ENCODE results near the gene VPS13C. TPM values are rescaled to one million over a fixed set of nuclear protein-coding genes. Genes with fewer than 3 reads are reported as not detected.

VPS13C gene
- total RNA-seq, 1 donor: 117 TPM

- no peaks in the 10 kb centered on the region for H3K36me3 ChIP-seq (ENCODE audit: insufficient read depth, low read length)
Observed at GRCh38 chr15:61822511-61822910, 237.7 kb downstream of the VPS13C start.

GRCh38 chr15:61820951-61821350, 239.3 kb downstream of the VPS13C start:
- TF ChIP-seq CTCF (IDR thresholded peaks at IDR 0.05; ENCODE audit: extremely low read depth, low read depth, low read length): no peak
- Histone ChIP-seq H3K4me2 (ENCODE audit: insufficient read depth, low read length) (no peak overlapping the region), H2AFZ (ENCODE audit: low read length) (no peak overlapping the region), H3K4me3 (ENCODE audit: insufficient read depth, low read length) (no peak overlapping the region), H4K20me1 (ENCODE audit: insufficient read depth, low read length) (no peaks in the 10 kb centered on the region), H3K27ac (ENCODE audit: low read depth, low read length) (no peak overlapping the region), H3K79me2 (ENCODE audit: insufficient read depth, low read length) (no peaks in the 10 kb centered on the region), H3K4me1 (ENCODE audit: insufficient read depth, low read length) (no peaks in the 10 kb centered on the region), H3K36me3 (ENCODE audit: insufficient read depth, low read length) (no peaks in the 10 kb centered on the region), H3K27me3 (ENCODE audit: insufficient read depth, low read length) (peaks cover 9% of the 10 kb centered on the region), H3K9me3 (ENCODE audit: low read depth, low read length) (no peaks in the 10 kb centered on the region)
- no peak for DNase-seq (ENCODE audit: insufficient read length, low spot score, missing footprints)

More at GRCh38 chr15:61822511-61822910, 237.7 kb downstream of the VPS13C start:
- Histone ChIP-seq H3K27me3 (ENCODE audit: insufficient read depth, low read length) (peaks cover 9% of the 10 kb centered on the region), H2AFZ (ENCODE audit: low read length) (no peak overlapping the region), H3K4me2 (ENCODE audit: insufficient read depth, low read length) (no peak overlapping the region), H4K20me1 (ENCODE audit: insufficient read depth, low read length) (no peaks in the 10 kb centered on the region), H3K4me3 (ENCODE audit: insufficient read depth, low read length) (no peak overlapping the region), H3K27ac (ENCODE audit: low read depth, low read length) (no peak overlapping the region), H3K79me2 (ENCODE audit: insufficient read depth, low read length) (no peaks in the 10 kb centered on the region), H3K9me3 (ENCODE audit: low read depth, low read length) (no peaks in the 10 kb centered on the region), H3K4me1 (ENCODE audit: insufficient read depth, low read length) (no peaks in the 10 kb centered on the region)
- DNase-seq (ENCODE audit: insufficient read length, low spot score, missing footprints): no peak
- no peak for TF ChIP-seq CTCF (IDR thresholded peaks at IDR 0.05; ENCODE audit: extremely low read depth, low read depth, low read length)

GRCh38 chr15:61820212-61820611, 240.0 kb downstream of the VPS13C start:
- Histone ChIP-seq H3K4me2 (ENCODE audit: insufficient read depth, low read length) (no peak overlapping the region), H3K4me3 (ENCODE audit: insufficient read depth, low read length) (no peak overlapping the region), H3K79me2 (ENCODE audit: insufficient read depth, low read length) (no peaks in the 10 kb centered on the region), H3K27me3 (ENCODE audit: insufficient read depth, low read length) (peaks cover 12% of the 10 kb centered on the region), H4K20me1 (ENCODE audit: insufficient read depth, low read length) (no peaks in the 10 kb centered on the region), H3K36me3 (ENCODE audit: insufficient read depth, low read length) (no peaks in the 10 kb centered on the region), H3K4me1 (ENCODE audit: insufficient read depth, low read length) (no peaks in the 10 kb centered on the region), H3K9me3 (ENCODE audit: low read depth, low read length) (no peaks in the 10 kb centered on the region), H2AFZ (ENCODE audit: low read length) (no peak overlapping the region), H3K27ac (ENCODE audit: low read depth, low read length) (no peak overlapping the region)
- TF ChIP-seq CTCF (IDR thresholded peaks at IDR 0.05; ENCODE audit: extremely low read depth, low read depth, low read length): no peak
- no peak for DNase-seq (ENCODE audit: insufficient read length, low spot score, missing footprints)

- Histone ChIP-seq H3K27me3 (ENCODE audit: insufficient read depth, low read length) (peaks cover 14% of the 10 kb centered on the region), H3K4me3 (ENCODE audit: insufficient read depth, low read length) (no peak overlapping the region), H3K4me2 (ENCODE audit: insufficient read depth, low read length) (no peak overlapping the region), H2AFZ (ENCODE audit: low read length) (no peak overlapping the region), H3K27ac (ENCODE audit: low read depth, low read length) (no peak overlapping the region), H3K9me3 (ENCODE audit: low read depth, low read length) (no peaks in the 10 kb centered on the region), H3K79me2 (ENCODE audit: insufficient read depth, low read length) (no peaks in the 10 kb centered on the region), H3K36me3 (ENCODE audit: insufficient read depth, low read length) (no peaks in the 10 kb centered on the region), H4K20me1 (ENCODE audit: insufficient read depth, low read length) (no peaks in the 10 kb centered on the region), H3K4me1 (ENCODE audit: insufficient read depth, low read length) (no peaks in the 10 kb centered on the region)
- no peak for TF ChIP-seq CTCF (IDR thresholded peaks at IDR 0.05; ENCODE audit: extremely low read depth, low read depth, low read length)
- no peak for DNase-seq (ENCODE audit: insufficient read length, low spot score, missing footprints)
Observed at GRCh38 chr15:61819386-61819785, 240.9 kb downstream of the VPS13C start.
